Renal pelvis (tissue), 12 donors: ENCODE measurements around the gene PURB. TPM values are rescaled to one million over a fixed set of nuclear protein-coding genes. Genes with fewer than 3 reads are reported as not detected.
"Not testable (repeated sequence)": the region's sequence is repeated elsewhere in the genome, so short reads cannot be mapped to it uniquely, and the experiment has no call there.

Source experiments
- DNase-seq: peaks from one replicate; pipeline ENCODE4 v3.0.0-alpha.2; 2013
- long read RNA-seq, 16 experiments: transcript quantifications; one replicate each; lab custom pipeline, GENCODE V29; 2026
- polyA plus RNA-seq, 3 donors: library from polyadenylated mRNA; unstranded; fragments of 120-200 nt; gene quantifications; one replicate each; pipeline ENCODE4 v1.2.1, GENCODE V29; 2013; ENCODE audit not compliant: insufficient read length in 3 of 3

The PURB gene
- polyA plus RNA-seq, result 10 to 100 TPM; 26.8 to 36.7 (median 34.6) TPM
- long read RNA-seq, donor 1, full-length matches to known transcripts, result 32 of 32 reads
- long read RNA-seq, donor 1, partial matches to known transcripts, result 0 of 32 reads
- long read RNA-seq, donor 1, other reads (novel, unspliced or antisense), result 0 of 32 reads
- long read RNA-seq, donor 2, full-length matches to known transcripts, result 29 of 29 reads
- long read RNA-seq, donor 2, partial matches to known transcripts, result 0 of 29 reads
- long read RNA-seq, donor 2, other reads (novel, unspliced or antisense), result 0 of 29 reads
- long read RNA-seq, donor 3, full-length matches to known transcripts, result 37 of 37 reads
- long read RNA-seq, donor 3, partial matches to known transcripts, result 0 of 37 reads
- long read RNA-seq, donor 3, other reads (novel, unspliced or antisense), result 0 of 37 reads
- long read RNA-seq, donor 4, full-length matches to known transcripts, result 31 of 31 reads
- long read RNA-seq, donor 4, partial matches to known transcripts, result 0 of 31 reads
- long read RNA-seq, donor 4, other reads (novel, unspliced or antisense), result 0 of 31 reads
- long read RNA-seq, donor 5, full-length matches to known transcripts, result 14 of 14 reads
- long read RNA-seq, donor 5, partial matches to known transcripts, result 0 of 14 reads
- long read RNA-seq, donor 5, other reads (novel, unspliced or antisense), result 0 of 14 reads
- long read RNA-seq, donor 6, full-length matches to known transcripts, result 52 of 52 reads
- long read RNA-seq, donor 6, partial matches to known transcripts, result 0 of 52 reads
- long read RNA-seq, donor 6, other reads (novel, unspliced or antisense), result 0 of 52 reads
- long read RNA-seq, donor 7, full-length matches to known transcripts, result 55 of 55 reads
- long read RNA-seq, donor 7, partial matches to known transcripts, result 0 of 55 reads
- long read RNA-seq, donor 7, other reads (novel, unspliced or antisense), result 0 of 55 reads
- long read RNA-seq, donor 8, full-length matches to known transcripts, result 33 of 33 reads
- long read RNA-seq, donor 8, partial matches to known transcripts, result 0 of 33 reads
- long read RNA-seq, donor 8, other reads (novel, unspliced or antisense), result 0 of 33 reads
- long read RNA-seq, donor 9, full-length matches to known transcripts, result 48 of 48 reads
- long read RNA-seq, donor 9, partial matches to known transcripts, result 0 of 48 reads
- long read RNA-seq, donor 9, other reads (novel, unspliced or antisense), result 0 of 48 reads
- long read RNA-seq, donor 10, full-length matches to known transcripts, result 55 of 55 reads
- long read RNA-seq, donor 10, partial matches to known transcripts, result 0 of 55 reads
- long read RNA-seq, donor 10, other reads (novel, unspliced or antisense), result 0 of 55 reads
- long read RNA-seq, donor 11, full-length matches to known transcripts, result 31 of 31 reads
- long read RNA-seq, donor 11, partial matches to known transcripts, result 0 of 31 reads
- long read RNA-seq, donor 11, other reads (novel, unspliced or antisense), result 0 of 31 reads
- long read RNA-seq, donor 12, full-length matches to known transcripts, result 56 of 56 reads
- long read RNA-seq, donor 12, partial matches to known transcripts, result 0 of 56 reads
- long read RNA-seq, donor 12, other reads (novel, unspliced or antisense), result 0 of 56 reads
- long read RNA-seq, donor 13, full-length matches to known transcripts, result 58 of 58 reads
- long read RNA-seq, donor 13, partial matches to known transcripts, result 0 of 58 reads
- long read RNA-seq, donor 13, other reads (novel, unspliced or antisense), result 0 of 58 reads
- long read RNA-seq, donor 14, full-length matches to known transcripts, result 118 of 118 reads
- long read RNA-seq, donor 14, partial matches to known transcripts, result 0 of 118 reads
- long read RNA-seq, donor 14, other reads (novel, unspliced or antisense), result 0 of 118 reads
- long read RNA-seq, donor 15, full-length matches to known transcripts, result 65 of 65 reads
- long read RNA-seq, donor 15, partial matches to known transcripts, result 0 of 65 reads
- long read RNA-seq, donor 15, other reads (novel, unspliced or antisense), result 0 of 65 reads
- long read RNA-seq, donor 16, full-length matches to known transcripts, result 52 of 52 reads
- long read RNA-seq, donor 16, partial matches to known transcripts, result 0 of 52 reads
- long read RNA-seq, donor 16, other reads (novel, unspliced or antisense), result 0 of 52 reads

DNA sequence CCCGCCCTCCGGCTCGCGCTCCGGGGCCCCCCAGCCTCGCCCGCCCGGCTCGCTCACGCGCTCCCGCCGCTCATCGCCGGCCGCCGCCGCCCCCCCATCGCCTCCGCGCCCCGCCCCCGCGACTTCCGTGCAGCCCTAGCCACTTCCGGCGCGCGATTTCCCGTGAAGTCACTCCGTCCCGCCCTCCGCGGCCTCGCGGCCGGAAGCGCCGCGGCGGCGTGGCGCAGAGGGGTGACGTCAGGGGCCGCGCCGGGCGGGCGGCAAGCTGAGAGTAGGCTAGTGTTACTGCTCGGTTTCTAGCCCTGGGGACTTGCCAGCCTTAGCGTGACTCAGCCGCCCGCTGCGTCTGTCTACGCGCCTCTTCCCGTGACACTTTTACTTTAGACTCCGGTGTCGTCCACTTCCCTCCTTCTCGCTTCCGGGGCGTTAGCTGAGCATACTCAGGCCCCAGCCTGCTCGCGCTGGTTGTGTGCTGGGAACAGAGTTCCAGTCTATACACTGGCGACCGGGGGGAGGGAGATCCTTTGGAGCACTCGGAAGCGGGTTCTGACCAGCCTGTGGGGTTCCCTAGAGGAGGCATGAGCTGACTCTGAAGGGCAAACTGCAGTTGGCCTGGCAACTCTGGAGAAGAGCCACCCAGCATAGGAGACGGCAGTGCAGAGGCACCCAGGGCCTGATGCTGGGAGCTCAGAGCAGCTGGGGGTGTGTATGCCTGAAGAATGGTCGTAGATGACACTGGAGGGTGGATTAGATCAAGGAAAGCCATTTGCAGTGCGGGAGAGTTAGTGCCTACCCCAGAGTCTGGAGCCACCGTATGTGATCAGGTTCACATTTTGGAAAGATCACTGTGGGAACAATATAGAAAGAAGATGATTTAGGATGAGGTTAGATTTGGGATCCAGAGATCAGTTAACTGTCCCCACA is at the start of gene PURB:
TSS of gene PURB (minus strand) at position 137 of the 924 bp plus-strand sequence. CDS start 182 bp downstream, outside the sequence.
- peak; percentile 93 for DNase-seq

DNA sequence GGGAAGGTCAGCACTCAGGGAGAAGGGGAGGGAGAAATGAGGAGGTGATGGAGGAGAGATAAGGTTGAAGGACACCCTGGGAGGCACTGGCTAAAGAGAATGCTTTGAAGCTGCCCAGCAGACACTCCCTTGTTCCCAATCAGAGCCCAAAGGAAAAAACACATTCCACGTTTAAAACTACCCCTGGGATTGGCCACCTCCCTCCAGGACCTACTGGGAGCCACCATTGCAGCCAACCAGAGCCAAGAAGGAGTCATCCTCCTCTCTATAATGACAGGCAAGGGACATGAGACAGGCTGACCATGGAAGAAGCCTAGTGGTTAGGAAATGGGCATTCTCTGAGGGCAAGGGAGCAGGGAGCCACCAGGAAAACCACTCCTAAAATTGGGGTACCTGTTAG is 49.7 kb upstream of the PURB start:
- DNase-seq, result no peak

DNA sequence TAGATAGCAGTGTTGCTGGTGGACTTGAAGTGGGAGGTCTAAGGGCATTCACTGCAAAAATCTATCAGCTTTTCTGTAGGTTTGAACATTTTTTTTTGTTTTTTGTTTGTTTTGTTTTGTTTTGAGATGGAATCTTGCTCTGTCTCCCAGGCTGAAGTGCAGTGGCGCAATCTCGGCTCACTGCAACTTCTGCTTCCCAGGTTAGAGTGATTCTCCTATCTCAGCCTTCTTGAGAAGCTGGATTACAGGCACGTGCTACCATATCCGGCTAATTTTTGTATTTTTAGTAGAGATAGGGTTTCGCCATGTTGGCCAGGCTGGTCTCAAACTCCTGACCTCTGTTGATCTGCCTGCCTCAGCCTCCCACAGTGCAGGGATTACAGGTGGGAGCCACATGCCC is 49.2 kb upstream of the PURB start:
- DNase-seq, result not testable (repeated sequence)

DNA sequence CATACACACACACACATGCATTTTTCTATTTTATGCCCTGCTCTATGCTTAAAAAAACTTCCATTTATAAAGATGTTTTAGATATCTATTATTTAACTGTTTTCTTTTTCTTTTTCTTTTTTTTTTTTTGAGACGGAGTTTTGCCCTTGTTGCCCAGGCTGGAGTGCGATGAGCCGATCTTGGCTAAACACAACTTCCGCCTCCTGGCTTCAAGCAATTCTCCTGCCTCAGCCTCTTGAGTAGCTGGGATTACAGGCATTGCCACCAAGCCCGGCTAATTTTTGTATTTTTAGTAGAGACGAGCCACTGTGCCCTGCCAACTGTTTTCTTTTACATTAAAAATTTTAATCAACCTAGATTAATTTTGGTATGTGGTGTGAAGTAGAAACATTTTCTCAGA is 45.6 kb upstream of the PURB start:
- no peak for DNase-seq

DNA sequence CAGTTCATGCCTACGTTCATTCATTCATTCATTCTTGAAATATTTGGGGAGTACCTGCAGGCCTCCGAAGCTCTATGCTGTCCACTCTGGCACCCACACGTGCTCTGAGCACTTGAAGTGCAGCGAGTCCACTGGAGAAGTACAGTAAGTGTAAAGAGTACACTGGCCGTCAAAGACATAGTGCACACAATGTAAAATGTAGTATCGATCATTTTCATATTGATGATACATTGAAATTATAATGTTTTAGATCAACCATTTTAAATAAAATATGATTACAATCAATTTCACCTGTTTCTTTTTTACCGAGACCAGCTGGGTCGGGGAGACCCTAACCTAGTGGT is 37.0 kb upstream of the PURB start:
- DNase-seq, result no peak

DNA sequence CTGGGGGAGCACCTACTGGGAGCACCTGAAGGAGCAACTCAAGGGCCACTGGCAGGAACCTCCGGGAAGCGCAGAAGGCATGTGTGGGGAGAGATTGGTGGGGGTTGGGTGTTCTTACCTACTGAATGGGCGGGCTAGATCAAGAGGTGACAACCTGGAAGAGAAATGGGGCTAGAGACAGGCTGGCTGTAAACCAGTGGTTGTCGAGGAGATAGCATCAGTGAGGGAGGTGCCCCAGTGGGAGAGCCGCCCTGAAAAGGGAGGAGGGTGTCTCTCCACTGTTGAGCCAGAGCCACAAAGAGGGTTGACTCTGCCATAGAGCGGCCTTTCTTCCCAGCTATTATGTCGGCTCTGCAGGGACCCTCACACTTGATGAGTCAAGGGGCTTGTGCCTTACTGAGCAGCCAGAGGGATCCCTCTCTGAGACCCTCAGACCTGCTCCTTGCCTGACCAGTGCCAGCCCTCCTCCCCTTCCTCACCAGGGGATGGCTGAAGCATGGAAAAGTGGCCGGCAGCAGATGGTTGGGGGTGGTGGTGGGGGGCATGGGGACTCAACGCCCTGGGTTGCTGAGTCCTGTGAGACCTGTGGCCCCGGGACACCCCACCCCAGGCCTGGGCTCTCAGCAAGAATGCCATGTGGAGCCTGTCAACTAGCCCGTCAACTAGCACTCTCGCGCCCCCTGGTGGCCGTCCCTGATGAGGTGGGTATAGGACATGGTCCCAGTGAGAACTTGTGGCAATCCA is 36.4 kb upstream of the PURB start:
- DNase-seq, result peak; percentile 48

DNA sequence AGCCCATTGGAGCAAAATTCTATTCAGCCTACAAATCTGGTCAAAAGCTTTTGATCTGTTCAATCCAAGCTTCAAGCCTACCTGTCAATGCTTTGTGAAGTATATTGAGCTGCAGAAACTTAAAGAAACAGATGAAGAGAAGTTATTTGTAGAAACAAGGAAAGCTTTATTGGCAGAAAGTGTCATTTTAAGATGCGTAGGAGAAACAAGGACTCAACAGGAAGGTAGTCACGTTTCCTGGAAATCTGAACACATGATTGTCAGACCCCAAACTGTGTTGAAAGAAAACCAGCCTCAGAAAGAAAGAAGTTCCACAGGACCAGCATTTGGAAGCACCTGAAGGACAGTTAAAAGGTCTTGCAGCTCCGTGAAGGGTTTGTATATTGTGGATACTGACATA is 34.8 kb upstream of the PURB start:
- DNase-seq, result no peak

DNA sequence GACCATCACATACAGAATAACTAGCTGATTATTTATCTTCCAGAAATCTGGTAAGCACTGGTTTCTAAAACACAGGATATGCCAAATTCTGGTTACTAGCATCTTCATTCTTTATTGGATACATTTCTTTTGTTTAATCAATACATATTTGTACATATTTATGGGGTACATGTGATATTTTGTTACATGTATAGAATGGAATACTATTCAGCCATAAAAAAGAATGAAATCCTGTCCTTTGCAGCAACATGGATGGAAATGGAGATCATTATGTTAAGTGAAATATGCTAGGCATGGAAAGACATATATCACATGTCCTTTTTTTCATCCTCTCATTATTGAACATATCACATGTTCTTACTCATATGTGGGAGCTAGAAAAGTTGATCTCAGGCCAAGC is 32.7 kb upstream of the PURB start:
- no peak for DNase-seq

DNA sequence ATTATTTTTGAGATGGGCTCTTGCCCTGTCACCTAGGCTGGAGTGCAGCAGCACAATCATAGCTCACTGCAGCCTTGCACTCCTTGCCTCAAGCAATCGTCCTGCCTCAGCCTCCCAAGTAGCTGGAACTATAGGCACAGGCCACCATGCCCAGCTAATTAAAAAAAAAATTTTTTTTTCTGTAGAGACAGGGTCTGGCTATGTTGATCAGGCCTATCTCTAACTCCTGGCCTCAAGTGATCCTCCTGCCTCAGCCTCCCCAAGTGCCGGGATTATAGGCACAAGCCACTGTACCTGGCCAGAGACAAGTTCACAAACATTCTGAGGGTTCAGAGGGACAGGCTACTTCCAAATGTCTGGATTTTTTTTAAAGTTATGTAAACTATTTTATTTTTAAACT is 32.1 kb upstream of the PURB start:
- DNase-seq, result no peak

DNA sequence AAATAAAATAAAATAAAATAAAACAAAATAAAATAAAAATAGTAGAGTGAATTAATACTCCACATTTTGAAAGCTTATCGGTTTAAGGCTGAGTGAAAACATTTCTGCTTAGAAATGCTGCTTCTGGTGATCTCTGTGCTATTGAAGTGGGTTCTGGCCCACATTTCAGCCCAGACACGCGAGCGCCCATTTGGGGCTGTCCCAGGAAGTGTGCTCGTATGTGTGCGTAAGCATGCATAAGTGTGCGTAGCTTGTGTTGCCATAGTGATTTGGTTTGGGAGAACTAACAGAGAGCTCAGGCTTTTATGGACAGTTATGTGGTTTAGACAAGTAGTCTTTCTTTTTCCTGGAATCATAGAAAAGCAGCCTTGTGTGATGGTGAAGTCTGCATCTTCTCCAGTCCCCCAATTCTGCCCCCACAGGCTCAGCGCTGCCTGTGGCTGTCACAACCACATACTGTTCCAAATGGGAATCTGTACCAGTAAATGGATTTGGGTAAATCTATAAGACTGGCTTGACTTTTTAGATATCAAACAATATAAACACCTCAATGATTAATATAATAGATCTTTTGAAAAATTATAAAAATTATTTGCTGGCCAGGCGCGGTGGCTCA is 29.8 kb upstream of the PURB start:
- DNase-seq, result no peak

DNA sequence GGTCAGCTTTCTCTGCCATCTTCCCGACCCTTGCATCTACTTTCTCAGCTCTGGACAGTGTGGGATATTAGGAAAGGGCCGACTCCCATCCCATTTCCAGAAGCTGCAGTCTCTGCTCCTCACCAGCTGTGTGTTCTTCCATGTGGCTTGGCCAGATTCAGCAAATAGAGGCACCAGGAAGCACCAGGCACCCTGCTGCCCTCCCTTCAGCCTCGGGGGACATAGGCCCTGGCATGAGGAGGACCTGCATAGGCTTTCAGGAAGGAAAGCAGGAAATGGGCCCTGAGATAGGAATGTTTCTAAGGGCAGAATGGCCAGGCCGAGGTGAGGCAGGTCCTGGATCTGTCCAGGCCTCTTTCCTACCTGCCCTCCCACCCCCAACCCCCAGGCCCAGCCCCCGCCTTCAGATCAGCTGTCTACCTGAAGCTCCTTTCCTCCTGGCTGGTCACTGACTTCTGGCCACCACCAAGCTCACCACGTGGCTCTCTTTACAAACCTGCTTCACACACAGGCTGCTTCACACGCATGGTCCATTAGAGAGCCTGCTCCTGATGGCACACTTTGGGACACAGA is 27.5 kb upstream of the PURB start:
- DNase-seq, result peak; percentile 43

DNA sequence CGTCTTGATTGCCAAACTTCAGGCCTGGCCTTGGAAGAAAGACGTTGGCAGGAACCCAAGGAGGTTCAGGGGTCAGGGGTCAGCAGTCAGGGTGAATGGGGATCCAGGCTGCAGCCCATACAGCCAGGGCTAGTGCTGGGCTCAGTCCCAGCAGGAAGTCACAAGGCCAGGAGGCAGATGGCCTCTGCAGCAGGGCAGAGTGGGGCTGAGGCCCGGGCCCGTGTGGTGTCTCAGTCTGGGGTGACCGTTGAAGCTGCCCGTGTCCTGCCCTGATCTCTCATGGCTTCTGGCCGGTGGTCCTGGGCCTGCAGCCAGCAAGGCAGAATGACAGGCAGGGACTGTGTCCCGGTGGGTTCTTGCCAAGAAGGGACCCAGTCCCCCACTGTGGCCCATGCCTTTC is 26.6 kb upstream of the PURB start:
- no peak for DNase-seq

DNA sequence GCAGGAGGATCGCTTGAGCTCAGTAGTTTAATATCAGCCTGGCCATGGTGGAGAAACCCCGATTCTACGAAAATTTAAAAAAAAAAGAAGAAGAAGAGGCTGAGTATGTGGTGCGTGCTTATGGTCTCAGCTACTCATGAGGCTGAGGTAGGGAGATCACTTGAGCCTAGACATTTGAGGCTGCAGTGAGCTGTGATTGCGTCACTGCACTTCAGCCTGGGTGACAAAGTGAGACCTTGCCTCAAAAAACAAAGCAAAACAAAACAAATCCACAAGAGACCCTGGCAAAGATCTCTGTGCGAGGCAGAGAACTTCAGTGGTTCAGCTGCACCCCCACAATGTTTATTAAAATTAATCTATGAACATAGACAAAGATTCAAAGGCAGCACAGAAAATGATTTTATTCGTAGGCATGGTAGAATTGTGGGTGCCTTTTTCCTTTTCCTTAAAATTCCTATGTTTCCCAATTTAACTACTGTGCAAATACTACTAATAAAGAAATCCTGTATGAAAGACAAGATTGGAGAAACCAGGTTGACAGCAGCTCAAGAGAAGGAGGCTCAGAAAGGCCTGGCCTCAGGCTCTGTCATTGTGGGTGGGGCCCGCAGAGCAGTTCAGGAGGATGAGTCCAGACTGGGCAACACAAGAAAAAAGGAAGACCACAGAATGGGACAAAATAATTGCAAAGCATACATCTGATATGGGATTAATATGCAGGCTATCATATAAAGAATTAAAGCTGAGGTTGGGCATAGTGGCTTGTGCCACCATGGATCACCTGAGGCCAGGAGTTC is 24.5 kb upstream of the PURB start:
- DNase-seq, result no peak

DNA sequence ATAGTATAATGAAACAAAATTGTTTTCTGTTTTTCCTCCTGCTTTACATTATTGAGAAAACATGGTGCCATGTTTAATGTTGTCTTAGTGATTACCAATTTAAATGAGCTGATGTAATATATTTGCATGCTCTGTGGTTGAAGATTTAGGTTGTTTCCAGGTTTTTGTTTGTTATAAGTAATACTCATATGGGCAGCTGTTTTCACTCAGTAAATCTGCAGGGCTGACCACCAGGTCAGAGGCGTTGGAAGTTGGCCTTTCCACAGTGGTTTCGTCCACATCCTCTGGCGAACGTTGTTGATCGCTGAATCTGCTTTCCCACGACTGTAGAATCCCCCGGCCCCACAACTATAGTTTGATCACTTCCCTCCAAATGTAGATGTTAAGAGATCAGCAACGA is 21.6 kb upstream of the PURB start:
- DNase-seq, result no peak

DNA sequence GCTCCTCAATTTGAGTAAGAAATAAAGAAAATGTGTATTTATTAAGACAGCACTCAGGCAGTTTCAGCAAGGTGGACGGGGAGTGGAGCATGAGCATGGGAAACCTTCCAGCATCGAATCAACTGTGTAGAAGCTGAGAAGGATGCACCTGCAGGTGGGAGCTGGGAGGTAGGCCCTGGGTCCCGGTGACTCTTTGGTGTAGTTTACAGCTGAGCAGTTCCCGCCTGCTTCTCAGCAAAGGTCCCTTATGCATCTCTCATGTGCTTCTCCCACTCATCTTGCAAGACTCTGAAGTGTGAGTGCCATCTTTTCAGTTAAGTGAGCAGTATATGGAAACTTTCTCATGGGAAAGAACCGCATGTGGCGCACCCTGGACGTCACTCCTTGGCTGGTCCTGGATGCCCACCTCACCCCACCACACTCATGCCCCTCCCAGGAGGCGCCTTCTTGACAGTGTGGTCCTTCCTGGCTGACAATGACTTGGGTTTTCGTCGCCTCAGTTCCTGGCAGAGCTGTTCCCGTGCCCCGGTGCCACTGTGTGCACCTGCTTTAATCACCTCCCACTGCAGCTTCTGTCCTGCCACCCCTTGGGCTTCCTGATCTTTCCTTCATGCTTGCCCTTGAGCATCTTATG is 19.8 kb upstream of the PURB start:
- no peak for DNase-seq

DNA sequence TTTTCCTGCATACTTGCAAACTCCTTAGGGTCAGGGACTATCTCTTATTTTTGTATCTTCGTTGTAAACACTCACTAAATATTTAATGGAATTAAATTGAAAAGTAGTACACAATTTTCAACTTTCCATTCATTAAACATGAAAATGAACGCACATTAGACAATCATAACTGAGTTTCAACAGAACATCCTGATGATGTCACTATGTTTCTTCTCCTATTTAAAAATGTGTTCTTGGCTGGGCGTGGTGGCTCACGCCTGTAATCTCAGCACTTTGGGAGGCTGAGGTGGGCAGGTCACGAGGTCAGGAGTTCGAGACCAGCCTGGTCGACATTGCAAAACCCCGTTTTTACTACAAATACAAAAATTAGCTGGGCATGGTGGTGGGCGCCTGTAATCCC is 14.1 kb upstream of the PURB start:
- DNase-seq, result no peak
